Left lung (tissue), 10 donors: ENCODE data around the gene NTHL1. TPM values are rescaled to one million over a fixed set of nuclear protein-coding genes. Genes with fewer than 3 reads are reported as not detected.
A peak's percentile ranks its signal among the peaks of the same experiment; 100 is the strongest.

Source experiments
- ATAC-seq: fragments of 200-7000 bp; cut with Tn5 transposase; one replicate; pipeline ENCODE4 v1.9.1; 2020; ENCODE audit warnings: moderate library complexity
- DNase-seq, 4 donors: peaks; one replicate each; pipeline ENCODE4 v3.0.0-alpha.2; 2013 to 2020
- H3K27ac ChIP-seq, 2 donors: fragments of 200-600 bp; sonication (generic) in 1 of 2; one replicate each; pipeline versions ENCODE4 v1.5.0 to v1.8.0; 2020 to 2021
- H3K27me3 ChIP-seq, 2 donors: fragments of 200-600 bp; sonication (generic) in 1 of 2; one replicate each; pipeline versions ENCODE4 v1.5.0 to v1.8.0; 2020 to 2021
- H3K36me3 ChIP-seq, 2 donors: fragments of 200-600 bp; sonication (generic) in 1 of 2; one replicate each; pipeline versions ENCODE4 v1.5.0 to v1.8.0; 2020 to 2021
- H3K4me1 ChIP-seq, 2 donors: fragments of 200-600 bp; one replicate each; pipeline ENCODE4 v1.8.0; 2021
- H3K4me3 ChIP-seq, 2 donors: fragments of 200-600 bp; sonication (generic) in 1 of 2; one replicate each; pipeline versions ENCODE4 v1.5.0 to v1.8.0; 2020 to 2021; ENCODE audit warnings: mild to moderate bottlenecking in 1 of 2
- H3K9me3 ChIP-seq, 2 donors: fragments of 200-600 bp; sonication (generic) in 1 of 2; one replicate each; pipeline versions ENCODE4 v1.5.0 to v1.8.0; 2020 to 2021
- intact Hi-C, 2 donors: fragments of 100-400 bp; cut with DNase I; formaldehyde crosslinking; loops; one replicate each; pipeline versions ENCODE4 v1.11.2 to v1.14.2; 2022
- polyA plus RNA-seq, 6 donors: library from polyadenylated mRNA; unstranded; fragments of 120-200 nt; gene quantifications; one replicate each; pipeline ENCODE4 v1.2.1, GENCODE V29; 2013; ENCODE audit not compliant: insufficient read length in 6 of 6
- total RNA-seq, 2 donors: library from RNA; stranded (reverse); fragmentation: NEBNext Ultra II Directional; extraction: Animal tissue kit (Norgen Biotek cat#: 25700); gene quantifications; one replicate each; pipeline ENCODE4 v1.2.1, GENCODE V29; 2021
- TF ChIP-seq, protein P1 (sequence below), 2 donors: fragments of 200-600 bp; sonication (generic) in 1 of 2; IDR thresholded peaks; one replicate each; pipeline versions ENCODE4 v1.5.0 to v1.8.0; 2021; ENCODE audit warnings: antibody characterized with exemption in 2 of 2
- donor health status: DM: no; HTN: yes; CAD: no.
- donor health status: DM: no; HTN: no; CAD: no.

The NTHL1 gene
- total and polyA plus RNA-seq, 8 donors: 19.4 to 30.0 (median 25.8) TPM

DNA sequence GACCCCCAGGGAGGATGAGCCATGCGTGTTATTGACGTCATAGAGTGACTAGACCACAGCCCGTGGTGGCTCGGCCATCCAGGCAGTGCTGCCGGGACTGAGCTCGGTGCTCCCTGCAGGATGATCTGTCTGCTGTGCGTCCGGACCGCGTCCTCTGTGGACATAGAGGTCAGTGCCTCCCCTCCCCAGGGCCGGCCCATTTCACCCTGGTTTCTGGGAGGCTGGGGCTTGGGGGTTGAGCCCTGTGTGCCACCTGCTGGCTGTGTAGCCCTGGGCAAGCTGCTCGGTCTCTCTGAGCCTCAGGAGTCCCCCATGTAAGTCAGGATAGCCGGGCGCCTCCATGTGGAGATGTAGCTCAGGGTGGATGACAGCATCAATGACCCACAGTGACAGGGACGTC, 8.4 kb upstream of the NTHL1 start:
- no peak for DNase-seq
- intact Hi-C loops: no loop called here
- ATAC-seq: peak; percentile 51
- Histone ChIP-seq H3K36me3 (peaks cover 0 to 98% of the 10 kb centered on the region in 2 donors), H3K27me3 (no peaks in the 10 kb centered on the region), H3K4me1 (no peaks in the 10 kb centered on the region), H3K27ac (no peak overlapping the region), H3K4me3 (no peak overlapping the region), H3K9me3 (no peaks in the 10 kb centered on the region)
- TF ChIP-seq, protein P1, sequence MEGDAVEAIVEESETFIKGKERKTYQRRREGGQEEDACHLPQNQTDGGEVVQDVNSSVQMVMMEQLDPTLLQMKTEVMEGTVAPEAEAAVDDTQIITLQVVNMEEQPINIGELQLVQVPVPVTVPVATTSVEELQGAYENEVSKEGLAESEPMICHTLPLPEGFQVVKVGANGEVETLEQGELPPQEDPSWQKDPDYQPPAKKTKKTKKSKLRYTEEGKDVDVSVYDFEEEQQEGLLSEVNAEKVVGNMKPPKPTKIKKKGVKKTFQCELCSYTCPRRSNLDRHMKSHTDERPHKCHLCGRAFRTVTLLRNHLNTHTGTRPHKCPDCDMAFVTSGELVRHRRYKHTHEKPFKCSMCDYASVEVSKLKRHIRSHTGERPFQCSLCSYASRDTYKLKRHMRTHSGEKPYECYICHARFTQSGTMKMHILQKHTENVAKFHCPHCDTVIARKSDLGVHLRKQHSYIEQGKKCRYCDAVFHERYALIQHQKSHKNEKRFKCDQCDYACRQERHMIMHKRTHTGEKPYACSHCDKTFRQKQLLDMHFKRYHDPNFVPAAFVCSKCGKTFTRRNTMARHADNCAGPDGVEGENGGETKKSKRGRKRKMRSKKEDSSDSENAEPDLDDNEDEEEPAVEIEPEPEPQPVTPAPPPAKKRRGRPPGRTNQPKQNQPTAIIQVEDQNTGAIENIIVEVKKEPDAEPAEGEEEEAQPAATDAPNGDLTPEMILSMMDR (IDR thresholded peaks at IDR 0.05): peak in 1 of 2 donors; percentile 34

DNA sequence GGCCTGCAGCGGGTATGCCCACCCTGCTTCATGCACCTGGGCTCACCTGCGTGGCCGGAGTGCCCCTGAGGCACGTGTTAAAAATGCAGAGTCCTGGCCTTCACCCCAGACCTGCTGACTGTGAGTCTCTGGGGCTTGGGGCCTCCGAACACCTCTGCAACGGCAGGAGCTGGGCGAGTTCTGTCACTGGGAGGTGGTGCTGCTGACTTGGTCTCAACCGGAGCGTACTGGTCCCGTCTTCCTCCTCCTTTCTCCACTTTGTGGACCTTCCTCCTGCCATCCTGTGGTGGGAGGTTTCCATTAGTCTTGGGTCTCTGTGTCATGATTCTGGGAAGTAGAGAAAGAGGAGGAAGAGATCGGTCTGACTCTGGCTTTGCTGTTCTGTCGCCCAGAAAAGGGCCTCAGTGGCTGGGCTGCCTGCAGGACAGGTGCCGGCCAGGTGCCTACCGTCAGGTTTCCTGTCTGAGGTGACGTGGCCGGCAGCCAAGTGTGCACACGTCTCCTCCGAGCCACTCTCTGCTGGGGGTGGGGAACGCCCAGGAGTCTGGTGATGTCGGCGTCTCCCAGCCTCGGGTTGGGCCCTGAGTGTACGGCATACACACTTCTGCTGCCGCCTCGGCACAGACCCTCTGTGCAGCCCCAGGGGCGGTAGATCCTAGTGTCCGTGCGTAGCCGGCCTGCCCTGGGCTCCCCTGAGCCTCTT, 7.1 kb upstream of the NTHL1 start:
- no peaks in the 10 kb centered on the region for H3K4me1 ChIP-seq
- H3K27me3 ChIP-seq: no peaks in the 10 kb centered on the region
- TF ChIP-seq, protein P1 (IDR thresholded peaks at IDR 0.05): no peak
- H3K36me3 ChIP-seq: peaks cover 0 to 94% of the 10 kb centered on the region in 2 donors
- H3K9me3 ChIP-seq: no peaks in the 10 kb centered on the region
- H3K27ac ChIP-seq: no peak overlapping the region
- no peak overlapping the region for H3K4me3 ChIP-seq
- ATAC-seq (peak; percentile 81), DNase-seq (no peak)
- intact Hi-C loops: no loop called here

DNA sequence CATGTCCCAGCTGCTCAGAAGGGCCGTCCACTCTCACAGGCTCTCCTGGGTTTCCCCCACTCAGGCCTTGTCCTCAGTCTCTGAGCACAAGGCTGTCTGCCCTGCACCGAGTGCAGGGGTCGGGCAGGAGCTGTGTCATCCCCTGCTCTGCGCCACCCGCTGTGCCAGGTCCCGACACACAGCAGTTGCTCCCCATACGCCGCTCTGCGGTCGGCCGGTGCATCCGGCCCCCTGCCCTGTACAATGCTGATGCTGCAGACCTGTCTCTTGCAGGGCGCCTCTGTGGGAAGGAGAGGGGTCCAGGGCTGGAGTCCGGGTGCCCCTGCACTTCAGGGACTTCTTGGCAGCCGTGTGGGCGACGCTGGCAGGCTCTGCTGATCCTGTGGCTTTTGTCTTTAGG, 6.3 kb upstream of the NTHL1 start:
- H3K27ac ChIP-seq: no peak overlapping the region
- TF ChIP-seq, protein P1 (IDR thresholded peaks at IDR 0.05): no peak
- H3K36me3 ChIP-seq: peaks cover 0 to 86% of the 10 kb centered on the region in 2 donors
- DNase-seq (no peak), ATAC-seq (no peak)
- H3K4me1 ChIP-seq: peaks cover 3 to 6% of the 10 kb centered on the region in 2 donors
- H3K9me3 ChIP-seq: no peaks in the 10 kb centered on the region
- H3K27me3 ChIP-seq: no peaks in the 10 kb centered on the region
- intact Hi-C loops: no loop called here
- no peak overlapping the region for H3K4me3 ChIP-seq

DNA sequence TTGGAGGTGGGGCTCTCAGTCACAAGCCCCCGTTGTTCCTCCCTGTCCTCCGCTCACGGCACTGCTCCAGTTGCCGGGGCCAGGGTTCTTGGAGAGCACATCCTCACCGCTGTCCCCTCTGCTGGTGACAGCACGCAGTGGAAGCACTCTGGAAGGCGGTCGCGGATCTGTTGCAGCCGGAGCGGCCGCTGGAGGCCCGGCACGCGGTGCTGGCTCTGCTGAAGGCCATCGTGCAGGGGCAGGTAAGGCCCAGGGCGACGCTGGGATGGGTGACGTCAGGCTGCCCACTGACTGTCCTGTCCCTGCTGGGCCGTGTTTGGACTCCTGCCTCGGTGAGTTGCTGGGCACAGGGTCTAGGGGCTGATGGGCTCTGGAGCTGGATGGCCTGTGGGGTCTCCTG, 5.6 kb upstream of the NTHL1 start:
- ATAC-seq (no peak), DNase-seq (no peak)
- H3K27ac ChIP-seq: no peak overlapping the region
- H3K9me3 ChIP-seq: no peaks in the 10 kb centered on the region
- H3K36me3 ChIP-seq: peaks cover 0 to 80% of the 10 kb centered on the region in 2 donors
- intact Hi-C loops: no loop called here
- no peaks in the 10 kb centered on the region for H3K27me3 ChIP-seq
- H3K4me1 ChIP-seq: peaks cover 9 to 13% of the 10 kb centered on the region in 2 donors
- H3K4me3 ChIP-seq: no peak overlapping the region
- TF ChIP-seq, protein P1 (IDR thresholded peaks at IDR 0.05): no peak

DNA sequence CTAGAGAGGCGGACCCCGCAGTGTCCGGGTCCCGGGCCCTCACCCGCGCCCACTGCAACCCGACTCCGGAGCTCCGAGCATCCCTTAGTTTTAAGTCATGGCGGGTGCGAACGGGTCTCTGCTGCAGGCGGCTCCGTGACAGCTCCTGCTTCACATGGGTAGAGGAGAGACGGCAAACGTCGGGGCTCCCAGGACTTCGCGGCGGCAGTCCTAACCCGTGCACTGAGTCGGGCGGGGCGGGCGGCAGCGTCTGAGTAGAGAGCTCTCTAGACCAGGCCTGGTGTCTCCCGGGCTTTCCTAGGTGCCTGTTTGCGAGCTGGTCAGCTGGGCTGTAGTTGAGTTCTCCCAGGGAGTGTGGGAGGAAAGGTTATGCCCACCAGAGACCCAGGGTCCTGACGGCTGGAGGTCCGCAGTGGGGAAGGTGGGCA, 496 bp upstream of the NTHL1 start:
- DNase-seq (no peak), ATAC-seq (peak; percentile 0)
- peaks cover 0 to 31% of the 10 kb centered on the region in 2 donors for H3K36me3 ChIP-seq
- peak overlapping the region in 1 of 2 donors; percentile 74 for H3K27ac ChIP-seq
- TF ChIP-seq, protein P1 (IDR thresholded peaks at IDR 0.05): no peak
- H3K27me3 ChIP-seq: no peaks in the 10 kb centered on the region
- intact Hi-C loops: no loop called here
- H3K4me1 ChIP-seq: peaks cover 26 to 53% of the 10 kb centered on the region in 2 donors
- H3K4me3 ChIP-seq: peak overlapping the region; percentile 94 to 95
- no peaks in the 10 kb centered on the region for H3K9me3 ChIP-seq
